GM10847 (cell line): ENCODE data around the gene PIK3IP1.

Source experiments
- POLR2A ChIP-seq: IDR thresholded peaks from 2 replicates; pipeline ENCODE4 v1.6.1; 2011; ENCODE audit not compliant: insufficient read length; ENCODE audit errors: extremely low read depth

The PIK3IP1 gene

GRCh38 chr22:31292236-31292989 lies at the start of gene PIK3IP1:
PIK3IP1 (minus strand) TSS chr22:31292488; CDS start chr22:31292344, 144 bp downstream.
- TF ChIP-seq POLR2A = no peak

- TF ChIP-seq POLR2A = no peak
Measured at GRCh38 chr22:31341386-31342088, 49.2 kb upstream of the PIK3IP1 start.

- no peak for TF ChIP-seq POLR2A
Measured at GRCh38 chr22:31340765-31341247, 48.5 kb upstream of the PIK3IP1 start.

GRCh38 chr22:31340360-31340759 lies 48.1 kb upstream of the PIK3IP1 start:
- no peak for TF ChIP-seq POLR2A

- no peak for TF ChIP-seq POLR2A
Measured at GRCh38 chr22:31339148-31339832, 47.0 kb upstream of the PIK3IP1 start.

GRCh38 chr22:31337178-31337577 lies 44.9 kb upstream of the PIK3IP1 start:
- no peak for TF ChIP-seq POLR2A

- TF ChIP-seq POLR2A = no peak
Measured at GRCh38 chr22:31334329-31334728, 42.0 kb upstream of the PIK3IP1 start.

GRCh38 chr22:31333641-31334040 lies 41.4 kb upstream of the PIK3IP1 start:
- TF ChIP-seq POLR2A = no peak

- no peak for TF ChIP-seq POLR2A
Measured at GRCh38 chr22:31332886-31333285, 40.6 kb upstream of the PIK3IP1 start.

GRCh38 chr22:31332010-31332409 lies 39.7 kb upstream of the PIK3IP1 start:
- TF ChIP-seq POLR2A = no peak

GRCh38 chr22:31329453-31330215 lies 37.3 kb upstream of the PIK3IP1 start:
- no peak for TF ChIP-seq POLR2A

- no peak for TF ChIP-seq POLR2A
Measured at GRCh38 chr22:31329029-31329428, 36.7 kb upstream of the PIK3IP1 start.

GRCh38 chr22:31328544-31328960 lies 36.3 kb upstream of the PIK3IP1 start:
- no peak for TF ChIP-seq POLR2A

- no peak for TF ChIP-seq POLR2A
Measured at GRCh38 chr22:31327806-31328543, 35.7 kb upstream of the PIK3IP1 start.
